ENCODE data around the gene MYO1C.

MYO1C gene

GRCh38 chr17:1485423-1486376 lies 6.8 kb downstream of the MYO1C start:
- peak in 1 of 14 donors; percentile 18 for DNase-seq

DNA sequence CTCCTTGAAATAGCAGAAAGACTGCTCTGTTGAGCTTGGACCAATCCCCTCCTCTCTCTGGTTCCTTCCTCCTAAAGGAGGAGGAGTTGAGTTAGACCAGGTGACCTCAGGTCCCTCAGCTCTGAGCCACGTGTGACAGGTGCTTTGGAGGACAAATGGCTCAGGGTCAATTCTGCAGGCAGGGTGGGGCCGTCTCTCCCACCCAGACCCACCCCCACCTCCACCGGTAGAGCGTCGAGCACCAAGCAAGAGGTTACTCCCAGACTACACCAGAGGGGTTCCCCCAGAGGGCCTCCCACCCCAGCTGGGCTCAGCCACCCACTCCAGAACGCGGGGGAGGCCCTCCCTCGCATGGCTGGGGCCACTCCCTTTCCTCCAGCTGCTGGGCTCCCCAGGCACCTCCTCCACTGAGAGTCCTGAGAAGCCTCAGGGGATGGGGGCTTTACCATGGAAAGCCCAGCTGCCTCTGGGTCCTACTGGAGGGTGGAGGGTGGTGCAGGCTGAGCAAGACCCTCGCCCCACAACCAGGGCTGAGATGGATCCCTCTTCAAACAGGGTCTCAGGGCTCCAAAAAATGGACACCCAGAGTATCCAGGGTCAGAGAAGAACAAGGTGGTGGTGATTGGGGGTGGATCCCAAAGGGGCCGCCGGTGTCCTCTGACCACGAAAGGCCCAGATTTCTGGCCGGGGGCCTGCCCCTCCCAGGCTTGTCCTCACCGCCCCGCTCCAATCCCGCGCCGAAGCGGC lies 7.6 kb downstream of the MYO1C start:
- DNase-seq: no peak

GRCh38 chr17:1484060-1484535 lies 8.4 kb downstream of the MYO1C start:
- DNase-seq: no peak

GRCh38 chr17:1482680-1483079 lies 9.8 kb downstream of the MYO1C start:
- DNase-seq: peak in 1 of 14 donors; percentile 11

DNA sequence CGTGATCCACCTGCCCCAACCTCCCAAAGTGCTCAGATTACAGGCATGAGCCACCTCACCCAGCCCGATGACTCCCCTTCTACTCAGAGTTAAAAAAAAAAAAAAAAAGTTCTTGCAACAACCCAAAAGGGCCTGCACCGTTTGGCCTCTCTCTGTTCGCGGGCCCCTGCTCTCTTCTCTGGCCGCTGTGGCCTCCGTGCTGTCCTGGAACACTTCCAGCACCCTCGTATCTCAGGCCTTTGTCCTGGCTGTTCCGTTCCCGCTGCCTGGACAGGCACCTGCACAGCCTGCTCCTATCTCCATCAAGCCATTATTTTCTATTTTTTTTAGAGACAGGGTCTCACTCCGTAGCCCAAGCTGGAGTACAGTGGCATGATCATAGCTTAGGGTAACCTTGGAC lies 10.8 kb downstream of the MYO1C start:
- DNase-seq: no peak

DNA sequence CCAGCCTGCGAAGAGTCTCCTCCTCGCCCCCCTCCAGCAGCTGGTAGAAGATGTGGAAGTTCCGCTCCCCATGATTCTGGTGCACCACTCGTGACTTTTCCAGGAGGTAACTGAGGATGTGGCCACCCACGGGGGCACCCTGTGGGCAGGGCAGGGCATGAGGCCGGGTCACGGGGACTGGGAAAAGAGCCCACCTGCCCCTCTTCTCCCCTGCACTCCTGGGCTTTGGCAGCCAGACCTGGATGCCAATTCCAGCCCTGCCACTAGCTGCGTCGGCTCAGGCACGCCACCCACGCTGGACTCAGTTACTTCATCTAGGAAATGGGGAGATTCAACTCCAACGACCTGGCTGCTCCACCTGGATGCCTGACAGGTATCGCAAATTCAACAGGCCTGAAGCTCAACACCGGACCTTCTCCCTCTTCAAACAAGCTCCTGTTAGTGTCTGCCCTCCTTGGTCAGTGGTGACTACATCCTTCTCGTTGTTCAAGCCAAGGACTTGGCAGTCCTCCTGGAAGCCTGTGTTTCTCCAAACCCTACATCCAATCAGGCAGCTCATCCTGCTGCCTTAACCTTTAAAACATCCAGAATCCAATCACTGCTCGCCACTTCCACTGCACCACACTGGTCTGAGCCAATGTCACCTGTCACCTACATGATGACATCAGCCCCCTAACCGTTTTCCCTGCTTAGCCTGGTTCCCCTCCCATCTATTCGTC lies 11.6 kb downstream of the MYO1C start:
- no peak for DNase-seq

- DNase-seq: no peak
Measured at GRCh38 chr17:1478418-1478817, 14.1 kb downstream of the MYO1C start.

DNA sequence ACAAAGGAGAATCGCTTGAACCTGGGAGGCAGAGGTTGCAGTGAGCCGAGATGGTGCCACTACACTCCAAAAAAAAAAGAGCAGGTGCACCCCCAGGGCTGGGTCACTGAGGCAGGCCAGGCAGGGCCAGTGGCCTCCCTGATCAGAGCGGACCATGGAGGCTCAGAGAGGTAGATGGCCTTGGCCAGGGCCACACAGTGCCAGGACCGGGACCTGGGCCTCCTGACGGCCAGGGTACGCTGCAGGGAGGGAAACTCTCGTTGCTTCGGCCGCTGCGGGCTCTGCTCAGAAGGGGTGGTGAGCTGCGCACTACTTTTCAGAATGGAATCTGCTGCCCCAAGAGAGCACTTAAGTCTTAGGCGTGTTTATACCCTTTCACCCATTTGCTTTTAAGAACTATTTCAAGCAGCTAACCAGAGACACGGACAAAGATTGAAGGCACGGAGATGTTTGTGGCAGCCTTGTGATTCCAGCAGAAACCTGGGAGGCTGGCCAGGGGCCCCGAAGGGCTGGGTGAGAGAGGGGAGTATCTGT lies 17.1 kb downstream of the MYO1C start:
- no peak for DNase-seq

DNA sequence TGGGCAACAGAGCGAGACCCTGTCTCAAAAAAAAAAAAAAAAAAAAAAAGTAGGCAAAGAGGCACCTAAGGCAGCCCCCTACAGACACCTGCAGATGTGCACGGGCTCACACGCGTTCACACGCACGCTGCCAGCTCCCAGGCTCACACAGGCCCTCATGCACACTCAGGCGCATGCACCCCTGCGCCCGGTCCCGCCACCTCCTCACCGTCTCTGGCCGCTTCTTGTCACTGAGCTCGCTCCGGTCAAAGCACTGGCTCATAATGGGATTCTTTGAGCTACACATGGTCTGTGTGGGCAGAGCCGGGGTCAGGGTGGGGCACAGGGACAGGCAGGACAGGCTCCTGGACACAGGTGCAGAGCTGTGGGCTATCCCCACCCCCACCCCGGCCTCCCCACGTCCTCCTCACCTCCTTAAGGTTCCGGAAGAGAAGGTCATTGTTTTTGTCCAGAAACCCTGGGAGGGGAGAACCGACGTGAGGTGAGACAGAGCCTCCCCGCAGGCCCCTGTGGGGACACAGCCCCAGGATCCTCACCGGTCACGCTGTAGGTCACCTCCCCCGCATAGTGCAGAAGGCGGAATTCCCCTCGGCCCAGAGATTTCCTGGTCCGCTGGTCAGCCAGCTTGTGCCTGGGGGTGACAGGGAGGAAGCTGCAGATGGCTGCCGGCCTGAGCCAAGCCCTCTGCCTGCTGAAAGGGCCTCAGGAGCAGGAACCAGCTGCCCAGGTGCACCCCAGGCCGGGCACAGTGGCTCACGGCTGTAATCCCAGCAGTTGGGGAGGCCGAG lies 17.9 kb downstream of the MYO1C start:
- no peak for DNase-seq

DNA sequence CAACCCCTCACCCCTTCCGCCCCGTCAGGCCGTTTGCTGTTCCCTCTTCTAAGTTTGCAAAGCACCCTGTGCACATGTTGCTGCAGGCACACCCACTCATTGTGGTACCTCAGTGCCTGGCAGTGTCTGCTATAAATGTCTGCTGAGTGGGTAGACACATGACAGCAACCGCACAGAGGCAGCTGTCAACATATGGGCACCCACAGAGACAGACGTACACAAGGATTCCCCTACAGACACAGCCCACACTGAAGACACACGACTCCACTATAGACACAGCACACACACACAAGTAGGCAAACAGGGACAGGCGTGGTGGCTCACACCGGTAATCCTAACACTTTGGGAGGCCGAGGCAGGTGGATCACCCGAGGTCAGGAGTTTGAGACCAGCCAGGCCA lies 18.6 kb downstream of the MYO1C start:
- DNase-seq: no peak

- DNase-seq: no peak
Measured at GRCh38 chr17:1473170-1473569, 19.3 kb downstream of the MYO1C start.

GRCh38 chr17:1471911-1472821 lies 20.3 kb downstream of the MYO1C start:
- no peak for DNase-seq

DNA sequence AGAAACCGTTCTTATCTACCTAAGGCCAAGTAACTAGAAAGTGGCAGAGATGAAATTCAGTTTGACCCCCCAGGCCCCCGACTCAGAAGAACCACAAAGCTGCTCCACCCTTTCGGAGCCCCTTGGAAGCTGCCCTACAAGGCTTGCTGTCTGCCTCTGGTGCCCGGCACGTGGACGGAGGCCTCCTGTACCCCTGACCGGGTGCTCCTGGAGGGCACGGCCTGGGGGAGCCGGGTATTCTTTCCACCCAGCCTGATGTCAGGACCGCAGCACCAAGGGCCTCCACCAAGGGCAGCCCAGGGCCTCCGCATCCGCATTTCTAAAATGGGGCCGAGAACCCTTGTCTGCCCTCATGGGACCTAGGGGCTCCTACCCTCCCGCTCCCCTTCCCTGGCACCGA lies 21.0 kb downstream of the MYO1C start:
- no peak for DNase-seq

DNA sequence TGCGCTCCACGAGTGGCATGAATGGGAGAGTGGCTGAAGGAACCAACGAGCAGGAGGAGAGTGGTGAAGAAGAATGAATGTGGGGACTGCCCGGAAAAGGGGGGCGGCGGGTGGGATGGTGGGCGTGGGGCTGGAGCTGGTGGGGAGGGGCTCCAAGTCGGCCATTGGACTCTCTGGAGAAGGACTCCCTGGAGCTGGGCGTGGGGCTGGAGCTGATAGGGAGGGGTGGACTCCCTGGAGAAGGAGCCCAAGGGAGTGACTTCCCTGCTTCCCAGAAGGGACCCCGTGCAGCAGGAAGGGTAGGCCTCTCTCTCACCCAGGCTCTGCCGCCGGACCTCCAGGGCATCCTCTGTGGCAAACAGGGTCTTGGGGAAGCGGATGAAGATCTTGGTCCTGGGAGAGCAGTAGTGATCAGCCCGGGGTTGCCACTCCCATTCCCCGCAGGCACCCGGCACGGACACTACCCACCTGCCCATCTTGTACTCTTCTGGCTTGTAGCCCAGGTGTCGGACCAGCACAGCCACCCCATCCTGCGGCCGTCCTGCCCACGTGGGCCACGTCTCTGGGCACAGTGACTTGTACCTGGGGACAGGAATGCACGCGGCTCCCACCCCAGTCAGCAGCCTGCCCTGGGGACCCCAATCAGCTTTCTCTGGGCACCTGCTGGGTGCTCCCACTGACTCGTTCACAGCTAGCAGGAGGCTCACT lies 21.6 kb downstream of the MYO1C start:
- DNase-seq: no peak

DNA sequence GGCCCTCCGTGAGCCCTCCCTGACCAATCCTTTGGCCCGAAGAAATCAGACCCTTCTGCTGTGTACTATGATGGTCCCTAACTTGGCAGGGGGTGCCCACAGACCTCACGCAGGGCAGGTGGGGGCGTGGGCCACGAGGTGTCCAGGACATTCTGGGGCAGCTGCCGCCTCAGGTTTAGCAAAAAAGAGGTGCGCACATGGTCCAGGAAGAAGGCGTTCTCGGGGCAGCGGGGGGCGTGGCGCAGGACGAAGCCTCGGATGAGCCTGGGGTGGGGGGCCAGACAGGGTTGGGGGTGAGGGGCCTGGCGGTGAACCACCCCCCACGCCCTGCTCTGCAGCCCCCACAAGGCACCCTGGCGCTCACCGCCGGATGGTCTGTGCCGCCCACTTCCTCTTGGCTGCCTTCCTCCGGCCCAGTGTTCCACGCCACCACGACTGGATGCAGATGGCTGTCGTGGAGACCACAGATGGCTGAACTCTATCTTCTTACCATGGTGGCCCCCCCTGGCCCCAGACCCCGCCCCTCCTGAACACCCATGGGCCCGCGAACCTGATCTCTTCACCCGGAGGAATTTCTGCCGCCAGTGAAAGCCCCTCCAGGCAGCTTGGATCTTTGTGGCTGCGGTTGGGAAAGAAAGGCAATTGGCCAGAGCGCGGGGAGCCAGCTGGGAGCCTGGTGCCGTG lies 22.3 kb downstream of the MYO1C start:
- DNase-seq: no peak

GRCh38 chr17:1469231-1469852 lies 23.1 kb downstream of the MYO1C start:
- no peak for DNase-seq

GRCh38 chr17:1467898-1468492 lies 24.5 kb downstream of the MYO1C start:
- DNase-seq: no peak

- no peak for DNase-seq
Measured at GRCh38 chr17:1467258-1467657, 25.2 kb downstream of the MYO1C start.
